GM21723 (cell line): Measurements from ENCODE around the gene PARP9.

Experiments
- ATAC-seq: cut with Tn5 transposase; IDR thresholded peaks from one replicate; pipeline ENCODE4 v1.9.1; 2021; ENCODE audit warnings: mild to moderate bottlenecking, moderate library complexity; ENCODE audit not compliant: unreplicated experiment

Gene PARP9

DNA sequence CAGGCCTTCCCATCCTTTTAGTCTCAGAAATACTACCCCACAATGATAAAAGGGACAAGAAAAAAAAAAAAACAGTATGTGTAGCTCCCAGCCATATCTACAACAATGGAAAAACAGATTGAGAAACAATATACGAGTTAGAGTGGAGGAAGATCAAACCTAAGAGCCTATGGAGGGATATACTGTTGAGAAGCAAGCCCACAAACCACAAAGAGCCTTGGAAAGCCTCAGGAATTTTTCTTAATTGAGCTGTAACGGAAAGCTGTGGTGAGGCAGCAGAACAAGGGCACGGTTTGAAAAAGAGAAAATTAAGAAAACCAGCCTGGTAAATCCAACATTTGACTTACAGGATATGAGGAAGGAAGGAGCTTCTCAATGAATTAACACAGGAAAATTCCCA is 70.8 kb downstream of the PARP9 start:
- ATAC-seq, result no peak

DNA sequence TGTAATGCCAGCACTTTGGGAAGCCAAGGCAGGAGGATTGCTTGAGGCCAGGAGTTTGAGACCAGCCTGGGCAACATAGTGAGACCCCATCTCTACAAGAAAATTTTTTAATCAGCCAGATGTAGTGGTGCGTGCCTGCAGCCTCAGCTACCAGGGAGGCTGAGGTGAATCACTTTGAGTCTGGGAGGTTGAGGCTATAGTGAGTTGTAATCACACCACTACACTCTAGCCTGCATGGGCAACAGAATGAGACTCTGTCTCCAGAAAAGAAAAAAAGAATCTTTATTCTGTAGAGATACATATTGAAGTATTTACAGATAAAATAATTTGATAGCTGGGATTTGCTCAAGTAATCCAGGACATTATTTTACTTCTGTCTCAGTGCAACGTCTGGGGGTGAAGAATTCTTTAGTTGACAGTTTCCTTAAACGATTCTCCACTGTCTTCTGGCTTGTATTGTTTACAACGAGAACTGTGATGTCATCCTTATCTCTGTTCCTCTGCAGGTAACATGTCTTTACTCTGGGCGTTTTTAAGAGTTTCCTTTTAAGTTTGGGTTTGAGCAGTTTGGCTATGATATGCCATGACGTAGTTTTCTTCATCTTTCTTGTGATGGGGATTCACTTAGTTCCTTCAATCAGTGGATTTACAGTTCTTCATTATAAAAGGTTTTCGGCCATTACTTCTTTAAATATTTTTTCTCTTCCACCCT is 75.7 kb downstream of the PARP9 start:
- no peak for ATAC-seq

DNA sequence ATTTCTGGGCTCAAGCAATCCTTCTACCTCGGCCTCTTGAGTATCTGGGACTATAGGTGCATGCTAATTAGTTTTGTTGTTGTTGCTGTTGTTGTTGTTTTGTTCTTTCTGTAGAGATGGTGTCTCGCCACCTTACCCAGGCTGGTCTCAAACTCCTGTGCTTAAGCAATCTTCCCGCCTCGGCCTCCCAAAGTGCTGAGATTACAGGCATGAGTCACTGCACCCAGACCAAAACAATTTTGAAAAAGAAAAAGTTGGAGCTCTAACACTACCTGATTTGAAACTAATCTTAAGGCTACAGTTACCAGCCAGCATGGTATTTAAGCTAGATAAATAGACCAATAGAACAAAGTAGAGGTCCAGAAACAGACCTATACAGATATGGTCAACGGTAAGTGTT is 79.1 kb downstream of the PARP9 start:
- ATAC-seq, result no peak

DNA sequence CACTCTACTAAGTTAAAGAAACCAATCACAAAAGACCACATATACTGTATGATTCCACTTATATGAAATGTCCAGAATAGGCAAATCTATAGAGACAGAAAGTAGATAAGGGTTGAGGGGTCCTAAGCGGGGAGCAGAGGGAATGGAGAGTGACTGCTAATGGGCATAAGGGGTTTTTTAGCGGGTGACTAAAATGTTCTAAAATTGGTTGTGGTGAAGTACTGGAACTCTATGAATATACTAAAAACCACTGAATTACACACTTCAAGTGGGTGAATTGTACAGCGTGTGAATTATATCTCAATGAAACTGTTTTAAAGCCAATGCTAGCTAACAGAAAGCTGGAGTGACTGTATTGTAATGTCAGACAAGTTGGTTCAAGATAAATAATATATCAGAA is 82.7 kb downstream of the PARP9 start:
- ATAC-seq, result no peak
